Fibroblast of pulmonary artery (primary cell): Measurements from ENCODE around the gene OSGIN1.
A peak's percentile ranks its signal among the peaks of the same experiment; 100 is the strongest.

Experiments
- DNase-seq: peaks from one replicate; pipeline ENCODE4 v3.0.0-alpha.2; 2010; ENCODE audit warnings: low read depth
- H3K4me3 ChIP-seq: replicated peaks from 2 replicates; pipeline ENCODE4 v1.5.1; 2011; ENCODE audit warnings: low read depth, mild to moderate bottlenecking, control low read depth, low read length, moderate library complexity
- TF ChIP-seq, protein P1 (sequence below): IDR thresholded peaks from 2 replicates; pipeline ENCODE4 v1.5.1; 2011; ENCODE audit warnings: mild to moderate bottlenecking, control low read depth, low read length, inconsistent platforms; ENCODE audit errors: missing control alignments

OSGIN1 gene

DNA sequence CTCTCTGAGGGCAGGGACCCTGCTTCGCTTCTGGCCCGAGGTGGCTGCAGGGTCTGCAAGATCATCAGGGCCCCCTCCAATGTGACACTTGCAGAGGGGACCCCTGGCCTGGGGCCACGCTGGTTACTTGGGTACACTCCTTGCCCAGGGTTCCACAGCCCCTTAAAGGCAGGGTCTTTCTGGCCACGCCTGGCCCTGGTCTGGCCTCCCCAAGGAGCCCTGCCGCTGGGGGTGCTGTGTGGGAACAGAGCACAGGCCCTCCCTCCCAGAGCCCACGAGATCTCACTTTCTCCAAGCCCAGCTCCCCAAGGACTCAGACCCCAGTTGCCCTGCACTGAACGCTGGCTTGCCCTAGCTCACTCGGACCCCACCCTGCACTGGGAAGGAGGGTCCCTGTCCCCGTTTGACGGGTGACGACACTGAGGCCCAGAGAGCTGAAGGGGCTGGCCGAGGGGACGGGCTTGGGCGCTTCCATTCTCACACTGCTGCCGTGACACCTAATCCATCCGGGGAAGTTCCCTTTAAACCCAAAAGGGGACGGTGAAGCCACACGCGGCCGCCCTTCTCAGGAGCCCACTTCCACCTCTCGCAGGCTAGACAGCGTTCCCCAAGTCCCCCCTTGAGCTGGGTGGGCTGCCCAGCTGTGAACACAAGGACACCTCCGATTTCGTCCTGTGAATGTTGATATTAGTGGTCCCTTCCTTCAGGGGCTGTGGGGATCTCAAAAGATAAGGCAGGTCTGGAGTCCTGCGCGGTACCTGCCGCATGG lies 26.9 kb upstream of the OSGIN1 start:
- TF ChIP-seq, protein P1, sequence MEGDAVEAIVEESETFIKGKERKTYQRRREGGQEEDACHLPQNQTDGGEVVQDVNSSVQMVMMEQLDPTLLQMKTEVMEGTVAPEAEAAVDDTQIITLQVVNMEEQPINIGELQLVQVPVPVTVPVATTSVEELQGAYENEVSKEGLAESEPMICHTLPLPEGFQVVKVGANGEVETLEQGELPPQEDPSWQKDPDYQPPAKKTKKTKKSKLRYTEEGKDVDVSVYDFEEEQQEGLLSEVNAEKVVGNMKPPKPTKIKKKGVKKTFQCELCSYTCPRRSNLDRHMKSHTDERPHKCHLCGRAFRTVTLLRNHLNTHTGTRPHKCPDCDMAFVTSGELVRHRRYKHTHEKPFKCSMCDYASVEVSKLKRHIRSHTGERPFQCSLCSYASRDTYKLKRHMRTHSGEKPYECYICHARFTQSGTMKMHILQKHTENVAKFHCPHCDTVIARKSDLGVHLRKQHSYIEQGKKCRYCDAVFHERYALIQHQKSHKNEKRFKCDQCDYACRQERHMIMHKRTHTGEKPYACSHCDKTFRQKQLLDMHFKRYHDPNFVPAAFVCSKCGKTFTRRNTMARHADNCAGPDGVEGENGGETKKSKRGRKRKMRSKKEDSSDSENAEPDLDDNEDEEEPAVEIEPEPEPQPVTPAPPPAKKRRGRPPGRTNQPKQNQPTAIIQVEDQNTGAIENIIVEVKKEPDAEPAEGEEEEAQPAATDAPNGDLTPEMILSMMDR = no peak

DNA sequence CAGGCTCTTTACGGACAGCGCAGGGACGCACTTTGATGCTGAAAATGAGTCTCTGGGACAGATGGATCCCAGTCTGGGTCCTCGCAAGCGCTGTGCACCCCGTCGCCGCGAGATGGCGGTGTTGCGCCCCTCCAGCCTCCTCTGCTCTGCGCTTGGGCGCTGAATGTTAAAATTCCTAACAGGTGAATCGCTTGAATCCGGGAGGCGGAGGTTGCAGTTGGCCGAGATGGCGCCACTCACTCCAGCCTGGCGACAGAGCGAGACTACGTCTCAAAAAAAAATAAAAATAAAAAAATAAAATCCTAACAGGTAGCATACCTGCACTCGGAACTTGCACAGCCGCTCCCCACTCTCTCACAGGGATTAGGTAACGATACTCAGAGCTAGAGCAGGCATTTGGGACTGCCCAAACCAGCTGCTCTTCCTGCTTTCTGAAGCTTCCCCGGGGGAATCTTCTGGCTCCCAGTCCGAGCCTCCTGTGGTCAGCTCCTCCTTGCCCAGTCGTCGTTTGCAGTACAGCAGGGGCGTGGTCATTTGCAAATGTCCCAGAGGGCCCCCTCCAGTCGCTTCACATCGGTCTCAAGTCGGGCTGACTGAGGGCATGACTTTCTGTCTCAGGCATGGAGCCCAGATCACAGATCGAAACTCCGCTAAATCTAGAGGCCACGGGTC lies 26.2 kb upstream of the OSGIN1 start:
- TF ChIP-seq, protein P1 = peak; percentile 93
- H3K4me3 ChIP-seq = no peak overlapping the region

More for the DNA sequence above, 26.9 kb upstream of the OSGIN1 start:
- H3K4me3 ChIP-seq = no peak overlapping the region
- no peak for DNase-seq

DNA sequence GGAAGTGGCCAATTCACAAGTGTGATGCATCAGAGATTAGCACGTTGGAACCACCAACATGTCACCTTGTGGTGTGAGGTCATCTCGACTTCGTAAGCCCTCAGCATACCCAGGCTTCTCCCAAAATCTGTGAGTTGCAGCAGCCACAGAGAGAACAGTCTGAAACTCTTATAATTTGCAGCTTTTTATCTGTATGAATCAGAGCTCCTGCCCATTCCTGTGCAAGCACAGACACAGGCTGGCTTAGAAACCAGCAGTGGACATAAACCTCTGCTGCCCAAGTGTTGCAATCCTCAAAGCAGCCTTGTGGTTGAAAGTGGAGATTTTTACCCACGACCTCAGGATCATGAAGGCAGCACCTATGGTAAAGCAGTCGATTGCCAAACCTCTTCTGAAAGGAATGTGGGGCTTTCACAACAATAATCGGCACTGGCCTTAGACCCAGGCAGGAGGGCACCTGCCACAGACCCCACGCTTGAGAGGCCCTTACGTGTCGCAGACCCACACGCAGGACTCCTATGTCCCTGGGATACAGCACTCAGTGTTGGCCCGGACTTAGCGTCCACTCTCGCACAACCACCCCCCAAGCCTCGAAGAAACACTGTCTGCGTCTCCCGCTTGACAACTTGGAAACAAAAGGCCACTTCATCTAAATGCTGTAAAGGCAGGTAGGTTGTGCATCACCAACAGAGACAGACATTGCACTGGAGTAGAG lies 24.5 kb upstream of the OSGIN1 start:
- TF ChIP-seq, protein P1 = no peak
- no peak overlapping the region for H3K4me3 ChIP-seq
- DNase-seq = peak; percentile 60

More for the DNA sequence above, 26.2 kb upstream of the OSGIN1 start:
- DNase-seq = peak; percentile 70

DNA sequence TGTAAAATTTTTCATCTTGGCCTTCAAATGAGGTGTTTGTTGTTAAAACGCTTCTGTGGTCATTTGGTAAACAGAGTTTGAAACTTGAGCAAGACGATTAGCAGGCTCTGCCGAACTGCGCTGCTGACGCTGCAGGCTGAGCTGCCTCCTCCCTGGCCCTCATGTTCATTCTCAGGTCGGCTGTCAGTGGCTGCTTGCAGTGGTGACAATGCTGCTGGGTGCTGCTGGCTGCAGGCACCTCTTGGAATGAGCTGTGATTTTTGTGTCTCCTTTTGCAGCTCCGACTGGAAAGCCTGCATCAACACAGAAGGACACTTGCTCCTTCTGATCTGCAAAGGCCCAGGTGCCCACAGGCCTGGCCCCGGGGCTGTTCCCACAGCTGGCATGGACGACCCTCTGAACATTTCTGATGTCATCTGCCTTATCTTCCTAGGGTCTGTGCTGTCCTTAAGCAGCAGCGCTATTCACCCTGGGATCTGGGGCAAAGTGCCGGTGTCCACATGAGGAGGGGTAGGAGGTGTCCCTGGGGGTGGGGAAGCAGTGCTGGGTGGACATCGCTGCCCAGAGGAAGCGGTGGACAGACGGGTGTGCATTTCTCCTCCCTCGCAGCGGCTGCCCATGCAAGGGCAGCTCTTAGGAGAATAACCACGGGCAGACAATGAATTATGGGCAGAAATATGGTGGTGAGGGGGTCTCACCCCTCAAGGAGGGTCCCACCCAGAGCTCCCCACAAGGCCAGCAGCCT lies 23.1 kb upstream of the OSGIN1 start:
- no peak overlapping the region for H3K4me3 ChIP-seq
- TF ChIP-seq, protein P1 = no peak
- no peak for DNase-seq

DNA sequence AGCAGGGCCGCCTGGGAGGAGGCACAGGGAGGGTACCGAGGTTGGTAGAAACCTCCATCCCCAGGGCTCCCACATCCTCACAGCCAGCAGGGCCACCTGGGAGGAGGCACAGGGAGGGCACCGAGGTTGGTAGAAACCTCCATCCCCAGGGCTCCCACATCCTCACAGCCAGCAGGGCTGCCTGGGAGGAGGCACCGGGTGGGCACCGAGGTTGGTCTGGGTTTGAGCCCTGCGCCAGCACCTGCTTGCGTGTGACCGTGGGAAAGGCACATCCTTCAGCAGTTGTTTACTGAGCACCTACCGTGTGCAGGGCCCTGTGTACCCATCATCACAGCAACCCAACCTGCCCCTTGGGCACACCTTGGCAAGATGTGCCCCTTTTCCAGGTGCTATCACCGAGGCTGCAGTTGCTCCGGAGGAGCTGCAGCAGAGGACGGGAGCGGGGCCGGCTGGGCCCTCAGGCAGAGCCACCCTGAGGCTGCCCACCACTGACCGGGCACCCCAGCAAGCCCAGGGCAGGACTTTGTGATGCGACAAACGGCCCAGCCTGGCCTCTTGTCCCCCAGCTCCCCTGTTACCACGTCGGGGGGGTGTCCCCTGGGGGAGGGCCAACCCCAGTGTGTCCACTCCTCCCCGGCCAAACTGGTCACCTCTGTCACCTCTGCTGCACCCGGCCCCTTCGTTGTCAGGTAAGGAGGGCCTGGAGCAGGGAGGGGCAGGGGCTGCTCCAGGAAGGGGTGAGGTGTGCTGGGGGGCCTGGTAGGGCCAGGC lies 22.1 kb upstream of the OSGIN1 start:
- TF ChIP-seq, protein P1 = no peak
- H3K4me3 ChIP-seq = no peak overlapping the region
- DNase-seq = no peak

DNA sequence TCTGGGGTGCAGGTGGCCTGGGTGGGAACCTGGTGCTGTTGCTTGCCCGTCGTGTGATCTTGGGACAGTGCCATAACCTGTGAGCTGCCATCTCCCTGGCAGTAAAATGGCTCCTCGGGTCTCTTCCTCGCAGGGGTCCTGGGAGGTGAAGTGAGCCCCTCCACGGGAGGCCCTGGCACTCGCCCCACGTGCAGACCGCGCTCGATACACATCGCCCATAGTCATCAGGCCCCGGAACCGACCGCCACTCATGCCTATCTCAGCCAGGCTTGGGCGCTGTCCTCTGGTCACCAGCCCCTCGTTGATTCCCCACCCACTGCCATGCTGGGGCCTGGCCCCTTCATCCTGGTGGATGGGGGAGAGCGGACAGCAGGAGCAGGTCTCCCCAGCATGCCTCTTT lies 21.5 kb upstream of the OSGIN1 start:
- TF ChIP-seq, protein P1 = no peak
- no peak overlapping the region for H3K4me3 ChIP-seq
- no peak for DNase-seq
